Activated T-helper 17 cell treated with anti-CD3 and anti-CD28 coated beads, Interleukin-2, amount 50 U/mL, for 72 hours (primary cell): ENCODE data around the gene PPEF1. TPM values are rescaled to one million over a fixed set of nuclear protein-coding genes. Genes with fewer than 3 reads are reported as not detected.

ENCODE experiments used
- ATAC-seq: fragments of 150-1000 bp; cut with Tn5 transposase; replicated peaks from 2 replicates; pipeline ENCODE4 v1.10.0; 2021; ENCODE audit warnings: mild to moderate bottlenecking, moderate library complexity
- H3K27ac Mint-ChIP-seq: one replicate; pipeline ENCODE4 v1.8.0; 2022; ENCODE audit warnings: mixed read lengths
- H3K27me3 Mint-ChIP-seq: one replicate; pipeline ENCODE4 v1.8.0; 2022; ENCODE audit warnings: mixed read lengths
- H3K36me3 Mint-ChIP-seq: one replicate; pipeline ENCODE4 v1.8.0; 2022; ENCODE audit warnings: low read depth, mild to moderate bottlenecking, mixed read lengths
- H3K4me1 Mint-ChIP-seq: one replicate; pipeline ENCODE4 v1.8.0; 2022; ENCODE audit warnings: mixed read lengths
- H3K4me3 Mint-ChIP-seq: one replicate; pipeline ENCODE4 v1.8.0; 2022; ENCODE audit warnings: mild to moderate bottlenecking, mixed read lengths
- H3K9me3 Mint-ChIP-seq: one replicate; pipeline ENCODE4 v1.8.0; 2022; ENCODE audit warnings: mixed read lengths
- total RNA-seq, 2 donors: library from RNA; stranded (reverse); gene quantifications; one replicate each; pipeline ENCODE4 v1.2.3, GENCODE V29; 2022

Gene PPEF1
- total RNA-seq, 2 donors from 2014 or later: 0.13 TPM; not detected in 1

- Mint-ChIP-seq H3K27ac (no peak overlapping the region), H3K4me1 (no peaks in the 10 kb centered on the region), H3K9me3 (no peaks in the 10 kb centered on the region), H3K4me3 (no peak overlapping the region), H3K36me3 (no peaks in the 10 kb centered on the region), H3K27me3 (no peaks in the 10 kb centered on the region)
- no peak for ATAC-seq
These were observed 19.5 kb upstream of the PPEF1 start for GRCh38 chrX:18687856-18688495.

GRCh38 chrX:18691431-18691830, 16.0 kb upstream of the PPEF1 start:
- Mint-ChIP-seq H3K27ac (no peak overlapping the region), H3K4me1 (no peaks in the 10 kb centered on the region), H3K9me3 (no peaks in the 10 kb centered on the region), H3K36me3 (no peaks in the 10 kb centered on the region), H3K27me3 (no peaks in the 10 kb centered on the region), H3K4me3 (no peak overlapping the region)
- no peak for ATAC-seq

- Mint-ChIP-seq H3K4me1 (no peaks in the 10 kb centered on the region), H3K27me3 (no peaks in the 10 kb centered on the region), H3K36me3 (no peaks in the 10 kb centered on the region), H3K9me3 (no peaks in the 10 kb centered on the region), H3K4me3 (no peak overlapping the region), H3K27ac (no peak overlapping the region)
- ATAC-seq: no peak
These were observed 14.9 kb upstream of the PPEF1 start for GRCh38 chrX:18692541-18692940.

GRCh38 chrX:18696653-18697052, 10.8 kb upstream of the PPEF1 start:
- no peak overlapping the region for H3K4me3 Mint-ChIP-seq
- H3K27me3 Mint-ChIP-seq: no peaks in the 10 kb centered on the region
- no peaks in the 10 kb centered on the region for H3K9me3 Mint-ChIP-seq
- no peaks in the 10 kb centered on the region for H3K4me1 Mint-ChIP-seq
- H3K27ac Mint-ChIP-seq: no peak overlapping the region
- no peaks in the 10 kb centered on the region for H3K36me3 Mint-ChIP-seq
- no peak for ATAC-seq

GRCh38 chrX:18698737-18699650, 8.5 kb upstream of the PPEF1 start:
- ATAC-seq: no peak
- Mint-ChIP-seq H3K4me1 (no peaks in the 10 kb centered on the region), H3K27ac (no peak overlapping the region), H3K9me3 (no peaks in the 10 kb centered on the region), H3K27me3 (peaks cover 5% of the 10 kb centered on the region), H3K4me3 (no peak overlapping the region), H3K36me3 (no peaks in the 10 kb centered on the region)

GRCh38 chrX:18701621-18702361, 5.7 kb upstream of the PPEF1 start:
- H3K27ac Mint-ChIP-seq: no peak overlapping the region
- H3K4me3 Mint-ChIP-seq: no peak overlapping the region
- H3K9me3 Mint-ChIP-seq: no peaks in the 10 kb centered on the region
- ATAC-seq: no peak
- H3K27me3 Mint-ChIP-seq: peaks cover 5% of the 10 kb centered on the region
- H3K36me3 Mint-ChIP-seq: no peaks in the 10 kb centered on the region
- no peaks in the 10 kb centered on the region for H3K4me1 Mint-ChIP-seq

- no peak for ATAC-seq
- Mint-ChIP-seq H3K27ac (no peak overlapping the region), H3K36me3 (no peaks in the 10 kb centered on the region), H3K27me3 (peaks cover 5% of the 10 kb centered on the region), H3K9me3 (no peaks in the 10 kb centered on the region), H3K4me1 (no peaks in the 10 kb centered on the region), H3K4me3 (no peak overlapping the region)
These were observed 4.9 kb upstream of the PPEF1 start for GRCh38 chrX:18702362-18703195.

- Mint-ChIP-seq H3K27me3 (no peaks in the 10 kb centered on the region), H3K4me1 (no peaks in the 10 kb centered on the region), H3K9me3 (no peaks in the 10 kb centered on the region), H3K4me3 (no peak overlapping the region), H3K36me3 (no peaks in the 10 kb centered on the region), H3K27ac (no peak overlapping the region)
- no peak for ATAC-seq
These were observed 2.4 kb downstream of the PPEF1 start for GRCh38 chrX:18709833-18710232.

GRCh38 chrX:18714910-18715309, 7.5 kb downstream of the PPEF1 start:
- Mint-ChIP-seq H3K9me3 (no peaks in the 10 kb centered on the region), H3K36me3 (no peaks in the 10 kb centered on the region), H3K4me3 (no peak overlapping the region), H3K4me1 (no peaks in the 10 kb centered on the region), H3K27ac (no peak overlapping the region), H3K27me3 (peaks cover 4% of the 10 kb centered on the region)
- ATAC-seq: no peak

- no peak overlapping the region for H3K4me3 Mint-ChIP-seq
- H3K27ac Mint-ChIP-seq: no peak overlapping the region
- ATAC-seq: no peak
- no peaks in the 10 kb centered on the region for H3K4me1 Mint-ChIP-seq
- no peaks in the 10 kb centered on the region for H3K36me3 Mint-ChIP-seq
- H3K27me3 Mint-ChIP-seq: peaks cover 4% of the 10 kb centered on the region
- H3K9me3 Mint-ChIP-seq: no peaks in the 10 kb centered on the region
These were observed 12.4 kb downstream of the PPEF1 start for GRCh38 chrX:18719852-18720251.

- Mint-ChIP-seq H3K27me3 (peaks cover 4% of the 10 kb centered on the region), H3K27ac (no peak overlapping the region), H3K4me1 (no peaks in the 10 kb centered on the region), H3K9me3 (no peaks in the 10 kb centered on the region), H3K36me3 (no peaks in the 10 kb centered on the region), H3K4me3 (no peak overlapping the region)
- no peak for ATAC-seq
These were observed 14.4 kb downstream of the PPEF1 start for GRCh38 chrX:18721683-18722499.

GRCh38 chrX:18722500-18723071, 15.1 kb downstream of the PPEF1 start:
- H3K36me3 Mint-ChIP-seq: no peaks in the 10 kb centered on the region
- no peaks in the 10 kb centered on the region for H3K9me3 Mint-ChIP-seq
- H3K27me3 Mint-ChIP-seq: peaks cover 2% of the 10 kb centered on the region
- H3K4me1 Mint-ChIP-seq: no peaks in the 10 kb centered on the region
- no peak overlapping the region for H3K27ac Mint-ChIP-seq
- H3K4me3 Mint-ChIP-seq: no peak overlapping the region
- no peak for ATAC-seq

GRCh38 chrX:18725310-18725943, 18.0 kb downstream of the PPEF1 start:
- ATAC-seq: no peak
- Mint-ChIP-seq H3K4me1 (no peaks in the 10 kb centered on the region), H3K27me3 (peaks cover 3% of the 10 kb centered on the region), H3K36me3 (no peaks in the 10 kb centered on the region), H3K27ac (no peak overlapping the region), H3K9me3 (no peaks in the 10 kb centered on the region), H3K4me3 (no peak overlapping the region)
